GM13977 (cell line): Measurements from ENCODE around the gene STRAP.

Experiments
- DNase-seq: peaks from one replicate; pipeline ENCODE4 v3.0.0; 2012; ENCODE audit warnings: low spot score
- in situ Hi-C: fragments of 300-500 bp; cut with MboI; formaldehyde crosslinking; loops from one replicate; pipeline ENCODE4 v1.12.0; 2022; ENCODE audit warnings: low sequenced_read_pairs, low pct_unique_long_range_greater_than_20kb, mixed read lengths, inconsistent platforms; ENCODE audit not compliant: unreplicated experiment
- TF ChIP-seq, protein P1 (sequence below): IDR thresholded peaks from 2 replicates; pipeline ENCODE4 v1.5.1; 2012; ENCODE audit warnings: mild to moderate bottlenecking, control low read depth; ENCODE audit not compliant: insufficient read depth; ENCODE audit errors: extremely low read depth, missing control alignments

The STRAP gene

DNA sequence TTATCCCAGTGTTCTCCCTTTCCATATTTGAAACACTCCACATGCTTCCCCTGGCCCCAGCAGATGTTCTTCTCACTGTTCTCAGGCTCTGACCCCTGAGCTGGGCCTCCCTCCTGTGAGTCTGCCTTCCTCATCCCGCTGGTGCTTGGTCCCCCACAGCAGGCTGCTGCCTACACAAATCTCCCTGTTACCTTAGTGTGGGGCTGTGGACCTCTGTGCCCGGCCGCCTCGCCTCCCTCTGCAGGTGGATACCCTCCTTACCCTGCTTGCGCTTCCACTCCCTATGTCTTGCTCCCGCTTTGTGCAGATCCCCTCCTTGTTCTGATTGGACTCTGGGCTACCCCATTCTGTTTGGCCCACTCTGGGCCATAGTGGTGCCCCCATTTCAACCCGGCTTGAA is 35.9 kb downstream of the STRAP start:
- in situ Hi-C loops, result loop anchor here (25.0 kb wide), 1 partner anchor 444 kb away; no protein-coding TSS in a partner anchor
- DNase-seq, result no peak
- TF ChIP-seq, protein P1, sequence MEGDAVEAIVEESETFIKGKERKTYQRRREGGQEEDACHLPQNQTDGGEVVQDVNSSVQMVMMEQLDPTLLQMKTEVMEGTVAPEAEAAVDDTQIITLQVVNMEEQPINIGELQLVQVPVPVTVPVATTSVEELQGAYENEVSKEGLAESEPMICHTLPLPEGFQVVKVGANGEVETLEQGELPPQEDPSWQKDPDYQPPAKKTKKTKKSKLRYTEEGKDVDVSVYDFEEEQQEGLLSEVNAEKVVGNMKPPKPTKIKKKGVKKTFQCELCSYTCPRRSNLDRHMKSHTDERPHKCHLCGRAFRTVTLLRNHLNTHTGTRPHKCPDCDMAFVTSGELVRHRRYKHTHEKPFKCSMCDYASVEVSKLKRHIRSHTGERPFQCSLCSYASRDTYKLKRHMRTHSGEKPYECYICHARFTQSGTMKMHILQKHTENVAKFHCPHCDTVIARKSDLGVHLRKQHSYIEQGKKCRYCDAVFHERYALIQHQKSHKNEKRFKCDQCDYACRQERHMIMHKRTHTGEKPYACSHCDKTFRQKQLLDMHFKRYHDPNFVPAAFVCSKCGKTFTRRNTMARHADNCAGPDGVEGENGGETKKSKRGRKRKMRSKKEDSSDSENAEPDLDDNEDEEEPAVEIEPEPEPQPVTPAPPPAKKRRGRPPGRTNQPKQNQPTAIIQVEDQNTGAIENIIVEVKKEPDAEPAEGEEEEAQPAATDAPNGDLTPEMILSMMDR, result no peak

DNA sequence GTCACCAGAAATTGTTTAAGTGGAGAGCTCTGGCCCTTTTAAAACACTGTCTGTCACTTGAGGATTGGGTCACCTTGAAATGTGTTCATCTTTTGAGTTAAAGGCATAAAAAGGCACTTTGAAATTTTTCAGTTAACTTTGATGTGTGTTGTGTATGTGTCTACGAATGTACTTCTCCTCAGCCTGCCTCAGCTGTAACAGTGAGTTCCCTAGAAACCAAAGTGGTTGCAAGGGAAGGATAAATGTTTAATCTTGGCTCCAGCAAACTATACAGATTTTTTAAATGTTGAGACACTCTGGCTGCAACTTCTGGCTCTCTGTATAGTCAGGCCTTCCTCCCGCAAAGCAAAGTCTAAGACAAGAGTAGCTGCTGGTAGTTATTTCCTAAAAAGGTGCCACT is 37.2 kb downstream of the STRAP start:
- TF ChIP-seq, protein P1, result no peak
- no peak for DNase-seq
- in situ Hi-C loops, result loop anchor here (25.0 kb wide), 1 partner anchor 443 kb away; no protein-coding TSS in a partner anchor

DNA sequence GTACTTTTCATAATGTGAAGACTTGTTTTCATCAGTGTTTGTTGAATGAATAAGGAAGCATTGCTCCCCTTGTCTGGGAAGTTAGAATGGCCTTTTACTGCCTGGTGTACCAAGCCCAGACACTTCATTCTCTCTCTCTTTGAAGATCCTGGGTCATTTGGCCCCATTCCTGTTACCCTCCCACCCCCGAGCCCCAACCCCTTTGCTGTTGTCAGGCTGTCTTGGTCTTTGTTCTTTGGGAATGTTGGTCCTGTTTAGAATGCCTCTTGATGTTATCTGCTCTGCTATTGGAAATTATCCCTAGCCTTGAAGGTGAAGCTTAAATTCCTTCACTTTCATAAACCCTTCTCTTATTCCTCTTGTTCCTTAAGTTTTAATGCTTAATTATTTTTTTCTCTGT is 42.8 kb downstream of the STRAP start:
- no peak for DNase-seq
- TF ChIP-seq, protein P1, result no peak
- in situ Hi-C loops, result loop anchor here (25.0 kb wide), 1 partner anchor 437 kb away; no protein-coding TSS in a partner anchor

DNA sequence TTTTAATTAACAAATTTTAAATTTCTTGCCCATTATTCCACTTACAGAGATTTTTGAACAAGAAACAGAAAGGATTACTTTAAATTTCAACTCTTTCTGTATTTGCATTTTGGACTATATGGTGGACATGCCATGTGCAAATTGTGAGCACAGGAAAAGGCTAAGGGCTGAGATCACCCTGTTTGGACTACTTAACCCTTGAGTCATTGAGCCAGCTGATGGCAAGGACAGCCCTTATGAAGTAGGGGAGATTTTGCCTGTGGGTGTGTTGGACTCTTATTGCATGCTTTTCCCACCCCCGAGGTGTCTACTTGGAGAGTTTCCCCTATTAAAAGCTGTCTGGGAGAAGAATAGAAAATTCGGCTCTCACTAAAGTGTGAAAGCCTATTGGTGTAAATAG is 46.2 kb downstream of the STRAP start:
- in situ Hi-C loops, result no loop called here
- TF ChIP-seq, protein P1, result no peak
- no peak for DNase-seq

DNA sequence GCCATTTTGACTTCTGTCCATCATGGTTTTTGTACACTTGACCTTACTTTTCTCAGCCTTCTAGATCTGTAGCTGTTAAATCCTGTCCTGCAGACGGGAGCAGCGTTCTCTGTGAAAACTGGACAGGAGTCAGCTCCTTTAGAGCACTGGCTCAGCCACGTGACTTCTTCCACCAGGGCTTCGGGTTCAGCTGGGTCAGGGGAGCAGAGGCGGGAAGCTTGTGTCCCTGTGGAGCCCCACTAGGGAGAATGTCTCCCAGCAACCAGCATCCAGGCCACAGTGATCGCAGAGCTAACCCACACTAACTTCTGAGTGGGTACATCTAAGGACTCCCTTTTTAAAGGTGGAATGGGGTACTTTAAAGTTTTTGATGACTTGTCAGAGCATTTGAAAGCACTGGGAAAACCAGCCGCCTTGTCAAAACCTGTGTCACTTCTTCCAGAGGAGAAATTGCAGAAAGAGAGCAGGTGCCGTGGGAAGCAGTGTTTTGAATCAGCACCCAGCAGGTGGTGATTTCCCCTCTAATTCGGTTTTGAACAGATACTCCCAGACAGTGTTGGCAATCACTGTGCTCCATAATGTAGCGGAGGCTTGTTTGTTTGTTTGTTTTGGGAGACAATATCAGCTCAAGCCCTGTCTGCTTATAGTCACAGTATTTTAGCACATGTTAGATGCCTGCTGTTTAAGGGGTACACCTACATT is 46.8 kb downstream of the STRAP start:
- TF ChIP-seq, protein P1, result no peak
- in situ Hi-C loops, result no loop called here

DNA sequence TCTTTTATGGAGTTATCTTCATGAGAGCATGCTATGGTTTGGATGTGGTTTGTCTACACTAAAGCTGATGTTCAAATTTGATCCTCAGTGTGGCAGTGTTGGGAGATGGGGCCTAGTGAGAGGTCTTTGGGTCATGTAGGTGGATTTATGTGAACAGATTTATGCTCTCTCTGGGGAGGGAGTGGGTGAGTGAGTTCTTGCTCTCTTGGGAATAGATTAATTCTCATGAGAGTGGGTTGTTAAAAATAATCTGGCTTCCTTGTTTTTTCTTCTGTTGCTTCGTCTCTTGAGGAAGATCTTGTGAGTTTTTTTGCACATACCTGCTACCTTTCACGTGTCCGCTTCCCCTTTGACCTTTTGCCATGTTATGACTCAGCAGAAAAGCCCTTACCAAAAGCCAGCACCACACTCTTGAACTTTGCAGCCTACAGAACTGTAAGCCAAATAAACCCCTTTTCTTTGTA is 49.4 kb downstream of the STRAP start:
- DNase-seq, result no peak
- in situ Hi-C loops, result no loop called here
- TF ChIP-seq, protein P1, result peak; percentile 33

More for the DNA sequence above, 46.8 kb downstream of the STRAP start:
- no peak for DNase-seq

DNA sequence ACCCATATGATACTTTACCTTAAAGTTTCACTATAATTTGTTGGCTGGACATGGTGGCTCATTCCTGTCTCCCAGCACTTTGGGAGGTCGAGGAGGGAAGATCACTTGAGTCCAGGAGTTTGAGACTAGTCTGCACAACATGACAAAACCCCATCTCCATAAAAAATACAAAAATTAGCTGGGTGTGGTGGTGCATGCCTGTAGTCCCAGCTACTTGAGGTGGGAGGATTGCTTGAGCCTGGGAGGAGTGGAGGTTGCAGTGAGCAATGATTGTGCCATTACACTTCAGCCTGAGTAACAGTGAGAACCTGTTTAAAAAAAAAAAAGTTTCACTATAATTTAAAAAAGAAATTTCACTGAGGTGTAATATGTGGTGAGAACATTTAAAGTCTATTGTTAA is 50.1 kb downstream of the STRAP start:
- TF ChIP-seq, protein P1, result no peak
- no peak for DNase-seq
- in situ Hi-C loops, result no loop called here
